Common myeloid progenitor, CD34-positive (primary cell): ENCODE data around the gene MSRB1. TPM values are rescaled to one million over a fixed set of nuclear protein-coding genes. Genes with fewer than 3 reads are reported as not detected.

ENCODE experiments used
- CTCF ChIA-PET: fragments of 350-600 bp; sonication (Branson Sonifier 250); formaldehyde crosslinking; loops from one replicate; lab custom pipeline; 2021; ENCODE audit warnings: antibody characterized with exemption; lab: Charles Lee
- POLR2A ChIA-PET: fragments of 350-600 bp; sonication (Branson Sonifier 250); formaldehyde crosslinking; loops from one replicate; lab custom pipeline; 2021; ENCODE audit warnings: antibody characterized with exemption; lab: Charles Lee
- DNase-seq, 3 donors: peaks; one replicate each; pipeline versions ENCODE4 v3.0.0 to v3.0.0-alpha.2; 2013
- H3K27ac ChIP-seq, 2 experiments: 1 replicate in 1 of 2; 2 replicates in 1 of 2; pipeline ENCODE4 v1.7.0; 2013; ENCODE audit warnings: inconsistent platforms in 2 of 2, low read length in 2 of 2, mild to moderate bottlenecking in 2 of 2, low read depth in 1 of 2, moderate library complexity in 1 of 2; ENCODE audit not compliant: severe bottlenecking in 2 of 2, insufficient read depth in 1 of 2, poor library complexity in 1 of 2
- H3K27me3 ChIP-seq, 5 experiments: replicated peaks in 2 of 5; 1 replicate in 3 of 5; 2 replicates in 2 of 5; pipeline versions ENCODE4 v1.6.1 to v1.7.0; 2013; ENCODE audit warnings: low read length in 4 of 5, mild to moderate bottlenecking in 2 of 5, moderate library complexity in 2 of 5, inconsistent platforms in 1 of 5; ENCODE audit not compliant: insufficient read depth in 5 of 5, control insufficient read depth in 4 of 5
- H3K36me3 ChIP-seq, 4 experiments: 1 replicate in 2 of 4; 2 replicates in 2 of 4; pipeline versions ENCODE4 v1.6.1 to v1.7.0; 2013; ENCODE audit warnings: low read length in 3 of 4, control low read depth in 1 of 4, mild to moderate bottlenecking in 1 of 4; ENCODE audit not compliant: control insufficient read depth in 4 of 4, insufficient read depth in 4 of 4
- H3K4me1 ChIP-seq, 4 experiments: 1 replicate in 3 of 4; 2 replicates in 1 of 4; pipeline versions ENCODE4 v1.6.1 to v1.7.1; 2013; ENCODE audit warnings: low read length in 3 of 4, mild to moderate bottlenecking in 3 of 4, control low read depth in 1 of 4, inconsistent platforms in 1 of 4, moderate library complexity in 1 of 4; ENCODE audit not compliant: control insufficient read depth in 4 of 4, insufficient read depth in 4 of 4; ENCODE audit errors: control extremely low read depth in 1 of 4
- H3K4me3 ChIP-seq, 7 experiments: 1 replicate in 4 of 7; 2 replicates in 3 of 7; pipeline versions ENCODE4 v1.5.1 to v1.7.0; 2013; ENCODE audit warnings: mild to moderate bottlenecking in 7 of 7, low read length in 6 of 7, moderate library complexity in 6 of 7, inconsistent platforms in 2 of 7, low read depth in 2 of 7, control low read depth in 1 of 7; ENCODE audit not compliant: insufficient read depth in 4 of 7, control insufficient read depth in 1 of 7; ENCODE audit errors: extremely low read depth in 1 of 7
- H3K9me3 ChIP-seq, 5 experiments: 1 replicate in 4 of 5; 2 replicates in 1 of 5; pipeline versions ENCODE4 v1.6.1 to v1.7.1; 2013; ENCODE audit warnings: low read length in 4 of 5, mild to moderate bottlenecking in 2 of 5, inconsistent platforms in 1 of 5, low read depth in 1 of 5, moderate library complexity in 1 of 5; ENCODE audit not compliant: control insufficient read depth in 4 of 5, insufficient read depth in 2 of 5; ENCODE audit errors: control extremely low read depth in 1 of 5
- WGBS: methylation state at CpG from one replicate; pipeline ENCODE4 v1.1.5; 2013; ENCODE audit not compliant: insufficient coverage; 5-methylcytosine and 5-hydroxymethylcytosine counted together
- polyA plus RNA-seq: library from polyadenylated mRNA; unstranded; fragments of 120-200 nt; gene quantifications from one replicate; pipeline ENCODE4 v1.2.1, GENCODE V29; 2013

MSRB1 gene
- polyA plus RNA-seq: 20.4 TPM

GRCh38 chr16:1942810-1943726 lies at the start of gene MSRB1:
TSS of gene MSRB1 (minus strand) at chr16:1943199. CDS start at chr16:1943156, 43 bp downstream.
- CTCF ChIA-PET: interaction anchor here (0.7 to 0.9 kb wide), 4 partner anchors 10 to 179 kb away, joined by 3 read pairs; no protein-coding TSS in a partner anchor
- Histone ChIP-seq H3K27me3 (no peaks in the 10 kb centered on the region), H3K27ac (peak within 1 kb of the TSS in 1 of 2 experiments; percentile 79), H3K4me1 (peaks cover 3 to 25% (median 19%) of the 10 kb centered on the region in 4 experiments), H3K4me3 (peak within 1 kb of the TSS; percentile 66 to 85 (median 83)), H3K36me3 (peaks cover 5 to 31% (median 22%) of the 10 kb centered on the region in 4 experiments), H3K9me3 (no peaks in the 10 kb centered on the region)
- WGBS: 2% methylated on average over 31 of the region's 77 CpGs
- peak; percentile 97 to 98 (median 98) for DNase-seq
- POLR2A ChIA-PET: interaction anchor here (0.5 to 1.9 kb wide), 3 partner anchors 22 to 161 kb away, joined by 3 to 11 read pairs (median 4); partner anchors contain the start of genes NUBP2, RPS2 and SPSB3

GRCh38 chr16:1991948-1992703 lies 49.1 kb upstream of the MSRB1 start:
- H3K27me3 ChIP-seq: peaks cover 0 to 45% (median 22%) of the 10 kb centered on the region in 5 experiments
- CTCF ChIA-PET: no interaction called here
- no peak overlapping the region for H3K27ac ChIP-seq
- WGBS: 4% methylated on average over 71 of the region's 96 CpGs
- H3K9me3 ChIP-seq: no peaks in the 10 kb centered on the region
- peaks cover 0 to 9% (median 5%) of the 10 kb centered on the region in 4 experiments for H3K36me3 ChIP-seq
- H3K4me1 ChIP-seq: peaks cover 0 to 29% (median 21%) of the 10 kb centered on the region in 4 experiments
- POLR2A ChIA-PET: interaction anchor here (1.0 to 1.5 kb wide), 3 partner anchors 27 to 163 kb away, joined by 3 to 6 read pairs (median 3); partner anchors contain the start of genes RPS2 and TRAF7
- H3K4me3 ChIP-seq: peak overlapping the region in 4 of 7 experiments; percentile 46 to 66 (median 51)
- peak; percentile 89 to 93 (median 92) for DNase-seq

GRCh38 chr16:1991588-1991947 lies 48.6 kb upstream of the MSRB1 start:
- peaks cover 0 to 45% (median 22%) of the 10 kb centered on the region in 5 experiments for H3K27me3 ChIP-seq
- no peaks in the 10 kb centered on the region for H3K9me3 ChIP-seq
- H3K4me1 ChIP-seq: peaks cover 0 to 29% (median 21%) of the 10 kb centered on the region in 4 experiments
- no peak for DNase-seq
- H3K4me3 ChIP-seq: peak overlapping the region in 4 of 7 experiments; percentile 46 to 66 (median 51)
- no peak overlapping the region for H3K27ac ChIP-seq
- H3K36me3 ChIP-seq: peaks cover 0 to 9% (median 5%) of the 10 kb centered on the region in 4 experiments
- ChIA-PET POLR2A (interaction anchor here (1.0 to 1.5 kb wide), 3 partner anchors 26 to 164 kb away, joined by 3 to 6 read pairs (median 3); partner anchors contain the start of genes RPS2 and TRAF7), CTCF (no interaction called here)
- 10% methylated on average over 18 of the region's 22 CpGs for WGBS

GRCh38 chr16:1991135-1991551 lies 48.1 kb upstream of the MSRB1 start:
- H3K27ac ChIP-seq: no peak overlapping the region
- H3K27me3 ChIP-seq: peaks cover 0 to 45% (median 22%) of the 10 kb centered on the region in 5 experiments
- 1% methylated on average over 15 of the region's 18 CpGs for WGBS
- H3K9me3 ChIP-seq: no peaks in the 10 kb centered on the region
- ChIA-PET POLR2A (interaction anchor here (1.2 to 1.5 kb wide), 2 partner anchors 26 to 157 kb away, joined by 3 read pairs; partner anchors contain the start of gene RPS2), CTCF (no interaction called here)
- H3K4me3 ChIP-seq: peak overlapping the region in 4 of 7 experiments; percentile 46 to 66 (median 58)
- peaks cover 0 to 29% (median 21%) of the 10 kb centered on the region in 4 experiments for H3K4me1 ChIP-seq
- DNase-seq: peak in 2 of 3 donors; percentile 43 to 48
- H3K36me3 ChIP-seq: peaks cover 0 to 13% (median 9%) of the 10 kb centered on the region in 4 experiments

GRCh38 chr16:1990351-1991134 lies 47.5 kb upstream of the MSRB1 start:
- H3K27ac ChIP-seq: no peak overlapping the region
- H3K27me3 ChIP-seq: peaks cover 0 to 45% (median 22%) of the 10 kb centered on the region in 5 experiments
- peak overlapping the region in 6 of 7 experiments; percentile 19 to 66 (median 36) for H3K4me3 ChIP-seq
- peaks cover 0 to 19% (median 14%) of the 10 kb centered on the region in 4 experiments for H3K36me3 ChIP-seq
- DNase-seq: peak in 1 of 3 donors; percentile 10
- 2% methylated on average over 34 of the region's 50 CpGs for WGBS
- ChIA-PET CTCF (no interaction called here), POLR2A (no interaction called here)
- H3K4me1 ChIP-seq: peaks cover 0 to 29% (median 22%) of the 10 kb centered on the region in 4 experiments
- no peaks in the 10 kb centered on the region for H3K9me3 ChIP-seq

- Histone ChIP-seq H3K9me3 (no peaks in the 10 kb centered on the region), H3K27me3 (peaks cover 0 to 45% (median 22%) of the 10 kb centered on the region in 5 experiments), H3K4me1 (peaks cover 0 to 34% (median 24%) of the 10 kb centered on the region in 4 experiments), H3K36me3 (peaks cover 0 to 22% (median 16%) of the 10 kb centered on the region in 4 experiments), H3K27ac (no peak overlapping the region), H3K4me3 (peak overlapping the region in 2 of 7 experiments; percentile 36 to 50)
- POLR2A ChIA-PET: no interaction called here
- CTCF ChIA-PET: no interaction called here
- no peak for DNase-seq
- no CpG with 5 or more reads among the region's 25 CpGs for WGBS
Observed at GRCh38 chr16:1990101-1990350, 47.0 kb upstream of the MSRB1 start.
